ENCODE data around the gene ZNF296.

GRCh38 chr19:45035755-45036154 is 40.5 kb downstream of the ZNF296 start:
- TF ChIP-seq POLR2A (IDR thresholded peaks at IDR 0.05) = no peak
- TF ChIP-seq CTCF (IDR thresholded peaks at IDR 0.05) = no peak
